HG03039 (cell line): ENCODE data around the gene TOPBP1.
"Not testable (repeated sequence)": the region's sequence is repeated elsewhere in the genome, so short reads cannot be mapped to it uniquely, and the experiment has no call there.

Experiments
- ATAC-seq: cut with Tn5 transposase; IDR thresholded peaks from one replicate; pipeline ENCODE4 v1.9.1; 2021; ENCODE audit warnings: mild to moderate bottlenecking, moderate library complexity; ENCODE audit not compliant: unreplicated experiment

TOPBP1 gene

GRCh38 chr3:133661454-133662277, at the start of gene TOPBP1:
TOPBP1 (minus strand) TSS chr3:133661941; CDS start chr3:133661127, 814 bp downstream.
- ATAC-seq = peak; percentile 87

- ATAC-seq = no peak
Measured at GRCh38 chr3:133711013-133711412, 49.3 kb upstream of the TOPBP1 start.

GRCh38 chr3:133709139-133709750, 47.5 kb upstream of the TOPBP1 start:
- ATAC-seq = no peak

GRCh38 chr3:133706033-133706432, 44.3 kb upstream of the TOPBP1 start:
- ATAC-seq = no peak

- no peak for ATAC-seq
Measured at GRCh38 chr3:133703915-133704314, 42.2 kb upstream of the TOPBP1 start.

- ATAC-seq = no peak
Measured at GRCh38 chr3:133701435-133702358, 40.0 kb upstream of the TOPBP1 start.

GRCh38 chr3:133700351-133700750, 38.6 kb upstream of the TOPBP1 start:
- ATAC-seq = no peak

GRCh38 chr3:133699903-133700302, 38.2 kb upstream of the TOPBP1 start:
- no peak for ATAC-seq

- ATAC-seq = no peak
Measured at GRCh38 chr3:133699467-133699866, 37.7 kb upstream of the TOPBP1 start.

- no peak for ATAC-seq
Measured at GRCh38 chr3:133697960-133698359, 36.2 kb upstream of the TOPBP1 start.

GRCh38 chr3:133695560-133696171, 33.9 kb upstream of the TOPBP1 start:
- no peak for ATAC-seq

GRCh38 chr3:133694288-133695268, 32.8 kb upstream of the TOPBP1 start:
- no peak for ATAC-seq

GRCh38 chr3:133693821-133694220, 32.1 kb upstream of the TOPBP1 start:
- ATAC-seq = no peak

- no peak for ATAC-seq
Measured at GRCh38 chr3:133692759-133693158, 31.0 kb upstream of the TOPBP1 start.

- no peak for ATAC-seq
Measured at GRCh38 chr3:133691273-133692107, 29.7 kb upstream of the TOPBP1 start.

- ATAC-seq = not testable (repeated sequence)
Measured at GRCh38 chr3:133677993-133678392, 16.3 kb upstream of the TOPBP1 start.

GRCh38 chr3:133676336-133677118, 14.8 kb upstream of the TOPBP1 start:
- ATAC-seq = no peak
